Trophoblast cell (in vitro differentiated cells and primary cell): ENCODE measurements around the gene KPTN.

Experiments
- DNase-seq, 2 donors: peaks; one replicate each; pipeline ENCODE4 v3.0.0-alpha.2; 2016
- H2AFZ ChIP-seq: 2 replicates; pipeline ENCODE4 v1.6.1; 2013; ENCODE audit warnings: low read length, moderate library complexity, mild to moderate bottlenecking; ENCODE audit not compliant: insufficient read depth, poor library complexity
- H2AK5ac ChIP-seq: 2 replicates; pipeline ENCODE4 v1.6.1; 2013; ENCODE audit warnings: mild to moderate bottlenecking, low read length
- H2BK120ac ChIP-seq: 2 replicates; pipeline ENCODE4 v1.6.1; 2013; ENCODE audit warnings: low read length, mild to moderate bottlenecking, moderate library complexity; ENCODE audit not compliant: insufficient read depth, poor library complexity
- H2BK12ac ChIP-seq: 2 replicates; pipeline ENCODE4 v1.6.1; 2013; ENCODE audit warnings: mild to moderate bottlenecking, low read length, moderate library complexity
- H2BK5ac ChIP-seq: 2 replicates; pipeline ENCODE4 v1.6.1; 2013; ENCODE audit warnings: low read length, low read depth, moderate library complexity, mild to moderate bottlenecking; ENCODE audit not compliant: poor library complexity
- H3K14ac ChIP-seq: 2 replicates; pipeline ENCODE4 v1.6.1; 2013; ENCODE audit warnings: mild to moderate bottlenecking, low read length
- H3K18ac ChIP-seq: 2 replicates; pipeline ENCODE4 v1.6.1; 2013; ENCODE audit warnings: mild to moderate bottlenecking, low read length
- H3K23ac ChIP-seq: 2 replicates; pipeline ENCODE4 v1.6.1; 2013; ENCODE audit warnings: low read length
- H3K27ac ChIP-seq: 2 replicates; pipeline ENCODE4 v1.5.1; 2013; ENCODE audit warnings: low read depth, mild to moderate bottlenecking, inconsistent platforms, low read length, moderate library complexity
- H3K27me3 ChIP-seq: 2 replicates; pipeline ENCODE4 v1.6.1; 2013; ENCODE audit warnings: inconsistent platforms, mild to moderate bottlenecking, low read length, moderate library complexity; ENCODE audit not compliant: insufficient read depth
- H3K36me3 ChIP-seq, 2 experiments: 1 replicate in 1 of 2; 2 replicates in 1 of 2; pipeline ENCODE4 v1.6.1; 2013; ENCODE audit warnings: low read length in 2 of 2, mild to moderate bottlenecking in 2 of 2, moderate library complexity in 1 of 2; ENCODE audit not compliant: insufficient read depth in 2 of 2, control insufficient read depth in 1 of 2
- H3K4ac ChIP-seq: 2 replicates; pipeline ENCODE4 v1.6.1; 2013; ENCODE audit warnings: low read depth, mild to moderate bottlenecking, low read length, moderate library complexity
- H3K4me1 ChIP-seq, 2 experiments: 1 replicate in 1 of 2; 2 replicates in 1 of 2; pipeline ENCODE4 v1.6.1; 2013; ENCODE audit warnings: low read length in 2 of 2, mild to moderate bottlenecking in 2 of 2, moderate library complexity in 1 of 2; ENCODE audit not compliant: insufficient read depth in 2 of 2, control insufficient read depth in 1 of 2
- H3K4me2 ChIP-seq: 2 replicates; pipeline ENCODE4 v1.6.1; 2013; ENCODE audit warnings: inconsistent platforms, mild to moderate bottlenecking, low read length, moderate library complexity
- H3K4me3 ChIP-seq: 2 replicates; pipeline ENCODE4 v1.5.1; 2013; ENCODE audit warnings: mild to moderate bottlenecking, low read depth, low read length, inconsistent platforms
- H3K79me1 ChIP-seq: one replicate; pipeline ENCODE4 v1.6.1; 2013; ENCODE audit warnings: low read length
- H3K79me2 ChIP-seq: 2 replicates; pipeline ENCODE4 v1.6.1; 2013; ENCODE audit warnings: low read length, mild to moderate bottlenecking; ENCODE audit not compliant: control insufficient read depth, insufficient read depth, poor library complexity
- H3K9ac ChIP-seq: 2 replicates; pipeline ENCODE4 v1.6.1; 2013; ENCODE audit warnings: mild to moderate bottlenecking, low read length
- H3K9me3 ChIP-seq: 2 replicates; pipeline ENCODE4 v1.6.1; 2013; ENCODE audit warnings: low read depth, mild to moderate bottlenecking, control low read depth, inconsistent platforms, low read length; ENCODE audit not compliant: insufficient read depth
- H4K12ac ChIP-seq: 2 replicates; pipeline ENCODE4 v1.6.1; 2013; ENCODE audit warnings: low read depth, mild to moderate bottlenecking, low read length, moderate library complexity
- H4K8ac ChIP-seq: 2 replicates; pipeline ENCODE4 v1.6.1; 2013; ENCODE audit warnings: low read depth, mild to moderate bottlenecking, low read length, moderate library complexity
- H4K91ac ChIP-seq: one replicate; pipeline ENCODE4 v1.6.1; 2013; ENCODE audit warnings: low read depth, mild to moderate bottlenecking, low read length, moderate library complexity
- WGBS: extraction: QIAGEN DNeasy Blood & Tissue Kit; methylation state at CpG from one replicate; pipeline ENCODE4 v1.1.7; 2013; ENCODE audit warnings: missing lambda C conversion rate; ENCODE audit not compliant: insufficient read length, insufficient coverage; ENCODE audit errors: extremely low coverage; 5-methylcytosine and 5-hydroxymethylcytosine counted together

Gene KPTN

DNA sequence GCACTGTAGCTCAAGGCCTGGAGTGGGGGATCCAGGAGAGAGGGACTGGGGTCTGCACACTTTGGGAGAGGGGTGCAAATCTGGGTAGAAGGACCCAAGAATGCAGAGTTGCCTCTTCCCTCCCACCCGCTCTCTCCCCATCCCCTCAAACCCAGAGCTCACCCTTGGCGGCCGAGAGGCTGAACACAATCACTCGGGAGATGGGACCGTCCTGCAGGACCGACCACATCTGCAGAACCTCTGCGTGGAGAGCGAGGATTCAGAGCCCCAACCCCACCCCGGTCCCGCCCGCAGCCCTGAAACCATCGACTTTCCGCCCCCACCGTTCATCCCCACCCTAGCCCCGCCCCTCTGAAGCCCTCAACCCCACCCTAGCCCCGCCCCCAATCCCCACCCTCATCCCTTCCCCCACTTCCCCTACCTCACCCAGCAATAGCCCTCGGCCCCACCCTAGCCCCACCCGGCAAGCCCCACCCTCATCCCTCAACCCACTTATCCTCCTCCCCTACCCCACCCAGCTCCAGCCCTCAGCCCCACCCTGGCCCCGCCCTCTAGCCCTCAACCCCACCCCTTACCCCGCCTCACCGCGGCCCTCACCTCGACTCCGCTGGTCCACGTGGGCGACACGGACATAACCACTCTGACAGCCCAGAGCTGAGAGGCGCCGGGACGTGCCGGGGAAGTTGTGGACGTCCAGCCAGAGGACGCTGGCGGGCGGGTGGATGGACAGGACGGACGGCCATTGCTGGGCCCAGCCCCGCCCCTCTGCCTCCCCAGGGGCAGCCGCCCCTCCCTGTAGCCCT, 4.1 kb downstream of the KPTN start:
- Histone ChIP-seq H3K9ac (no peak overlapping the region), H3K4ac (no peak overlapping the region), H4K8ac (no peak overlapping the region), H3K18ac (no peak overlapping the region), H3K27me3 (no peaks in the 10 kb centered on the region), H3K4me2 (no peak overlapping the region), H2BK5ac (no peak overlapping the region), H3K14ac (no peak overlapping the region), H3K27ac (no peak overlapping the region), H2BK120ac (no peak overlapping the region), H2BK12ac (no peak overlapping the region), H2AFZ (no peak overlapping the region), H3K4me3 (no peak overlapping the region), H3K23ac (no peak overlapping the region), H4K91ac (no peak overlapping the region), H3K36me3 (no peaks in the 10 kb centered on the region), H3K79me2 (peaks cover 2% of the 10 kb centered on the region), H2AK5ac (no peak overlapping the region), H4K12ac (no peak overlapping the region), H3K9me3 (no peaks in the 10 kb centered on the region), H3K79me1 (peaks cover 7% of the 10 kb centered on the region), H3K4me1 (peaks cover 0 to 5% of the 10 kb centered on the region in 2 experiments)
- WGBS, result no CpG with 5 or more reads among the region's 39 CpGs
- peak in 1 of 2 donors; percentile 16 for DNase-seq

DNA sequence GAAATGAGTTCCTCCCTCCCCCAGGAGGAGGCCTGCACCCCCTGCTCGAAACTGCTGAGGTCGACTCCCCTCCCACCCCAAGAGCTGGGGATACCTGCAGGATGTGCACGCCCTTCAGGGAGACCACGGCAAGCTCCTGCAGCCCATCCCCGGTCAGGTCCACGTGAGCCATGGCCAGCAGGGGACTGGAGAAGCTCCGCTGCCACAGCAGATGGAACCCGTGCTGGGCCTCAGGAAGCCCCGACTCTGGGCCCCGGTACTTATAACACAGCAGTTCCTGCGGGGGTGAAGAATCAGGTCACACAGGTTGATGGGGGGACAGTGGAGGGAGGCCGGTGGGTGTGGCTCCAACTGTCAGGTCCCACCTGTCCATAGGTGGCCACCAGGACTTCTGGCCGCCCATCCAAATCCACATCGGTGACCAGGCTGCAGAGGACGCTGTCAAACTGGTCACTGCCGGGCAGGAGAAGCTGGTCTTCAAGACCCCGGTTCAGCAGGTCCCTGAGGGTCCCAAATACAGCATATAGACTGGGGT, 7.5 kb downstream of the KPTN start:
- Histone ChIP-seq H2BK120ac (no peak overlapping the region), H3K36me3 (no peaks in the 10 kb centered on the region), H3K4me1 (peaks cover 0 to 4% of the 10 kb centered on the region in 2 experiments), H4K12ac (no peak overlapping the region), H3K9me3 (no peaks in the 10 kb centered on the region), H4K91ac (no peak overlapping the region), H3K9ac (no peak overlapping the region), H3K4me3 (no peak overlapping the region), H3K4ac (no peak overlapping the region), H3K18ac (no peak overlapping the region), H3K14ac (no peak overlapping the region), H3K4me2 (no peak overlapping the region), H3K27me3 (no peaks in the 10 kb centered on the region), H3K79me1 (no peaks in the 10 kb centered on the region), H2AFZ (no peak overlapping the region), H2BK5ac (no peak overlapping the region), H4K8ac (no peak overlapping the region), H3K23ac (no peak overlapping the region), H3K79me2 (no peaks in the 10 kb centered on the region), H2AK5ac (no peak overlapping the region), H3K27ac (no peak overlapping the region), H2BK12ac (no peak overlapping the region)
- WGBS, result no CpG with 5 or more reads among the region's 17 CpGs
- DNase-seq, result no peak

DNA sequence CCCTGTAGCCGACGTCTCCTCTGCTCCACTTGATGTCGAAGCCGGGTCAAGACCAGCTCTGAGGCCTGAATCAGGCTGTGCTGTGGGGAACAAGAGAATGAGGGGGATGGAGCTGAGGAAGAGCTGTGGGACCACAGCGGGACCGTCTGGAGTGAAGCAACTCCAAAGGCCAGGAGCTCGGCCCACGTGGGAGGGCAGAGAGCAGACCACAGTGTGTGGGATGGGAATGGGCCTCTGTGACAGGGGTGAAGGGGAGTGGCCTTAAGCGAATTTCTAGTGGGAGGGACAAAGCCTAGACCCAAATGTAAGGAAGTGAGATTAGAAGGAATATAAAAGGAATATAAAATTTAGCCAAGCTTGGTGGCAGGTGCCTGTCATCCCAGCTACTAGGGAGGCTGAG, 8.6 kb downstream of the KPTN start:
- Histone ChIP-seq H4K91ac (no peak overlapping the region), H3K36me3 (no peaks in the 10 kb centered on the region), H2AK5ac (no peak overlapping the region), H4K12ac (no peak overlapping the region), H3K9me3 (no peaks in the 10 kb centered on the region), H2BK120ac (no peak overlapping the region), H4K8ac (no peak overlapping the region), H3K4ac (no peak overlapping the region), H3K9ac (no peak overlapping the region), H3K4me1 (peaks cover 0 to 5% of the 10 kb centered on the region in 2 experiments), H2BK5ac (no peak overlapping the region), H3K27ac (no peak overlapping the region), H3K14ac (no peak overlapping the region), H3K18ac (no peak overlapping the region), H3K4me3 (no peak overlapping the region), H2AFZ (no peak overlapping the region), H3K79me1 (no peaks in the 10 kb centered on the region), H3K23ac (no peak overlapping the region), H3K4me2 (no peak overlapping the region), H2BK12ac (no peak overlapping the region), H3K27me3 (peaks cover under 1% of the 10 kb centered on the region), H3K79me2 (no peaks in the 10 kb centered on the region)
- no CpG with 5 or more reads among the region's 9 CpGs for WGBS
- DNase-seq, result no peak

DNA sequence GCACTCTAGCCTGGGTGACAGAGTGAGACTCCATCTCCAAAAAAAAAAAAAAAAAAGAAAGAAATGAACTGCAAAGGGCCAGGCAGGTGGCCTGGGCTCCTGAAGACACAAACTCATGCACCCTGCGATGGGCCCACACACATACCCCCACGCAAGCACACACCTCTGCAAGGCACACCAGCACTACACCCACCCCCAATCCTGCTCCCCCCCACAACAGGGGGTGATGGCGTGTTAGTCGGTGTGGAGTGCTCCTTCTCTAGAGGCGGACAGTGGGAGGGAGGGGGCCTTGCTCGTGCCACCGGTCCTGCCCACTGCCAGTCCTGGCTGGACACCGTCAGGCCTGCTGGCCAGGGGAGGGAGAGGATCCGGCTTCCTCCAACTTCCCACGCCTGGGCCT, 10.7 kb downstream of the KPTN start:
- Histone ChIP-seq H3K79me2 (no peaks in the 10 kb centered on the region), H2BK5ac (no peak overlapping the region), H3K9ac (no peak overlapping the region), H2BK12ac (no peak overlapping the region), H3K4me3 (peak overlapping the region; percentile 21), H2AK5ac (no peak overlapping the region), H2AFZ (no peak overlapping the region), H3K23ac (no peak overlapping the region), H3K9me3 (no peaks in the 10 kb centered on the region), H3K36me3 (no peaks in the 10 kb centered on the region), H3K4ac (no peak overlapping the region), H3K4me1 (peaks cover 0 to 5% of the 10 kb centered on the region in 2 experiments), H3K27me3 (peaks cover 7% of the 10 kb centered on the region), H3K4me2 (no peak overlapping the region), H3K79me1 (no peaks in the 10 kb centered on the region), H4K12ac (no peak overlapping the region), H3K27ac (no peak overlapping the region), H3K18ac (no peak overlapping the region), H3K14ac (no peak overlapping the region), H4K91ac (no peak overlapping the region), H2BK120ac (no peak overlapping the region), H4K8ac (no peak overlapping the region)
- no peak for DNase-seq
- no CpG with 5 or more reads among the region's 10 CpGs for WGBS
